ENCODE results near the gene LRRC36. TPM values are rescaled to one million over a fixed set of nuclear protein-coding genes. Genes with fewer than 3 reads are reported as not detected.
"Not testable (repeated sequence)": the region's sequence is repeated elsewhere in the genome, so short reads cannot be mapped to it uniquely, and the experiment has no call there.

LRRC36 gene
- total RNA-seq, 1 experiment from 2014 or later, result not detected

DNA sequence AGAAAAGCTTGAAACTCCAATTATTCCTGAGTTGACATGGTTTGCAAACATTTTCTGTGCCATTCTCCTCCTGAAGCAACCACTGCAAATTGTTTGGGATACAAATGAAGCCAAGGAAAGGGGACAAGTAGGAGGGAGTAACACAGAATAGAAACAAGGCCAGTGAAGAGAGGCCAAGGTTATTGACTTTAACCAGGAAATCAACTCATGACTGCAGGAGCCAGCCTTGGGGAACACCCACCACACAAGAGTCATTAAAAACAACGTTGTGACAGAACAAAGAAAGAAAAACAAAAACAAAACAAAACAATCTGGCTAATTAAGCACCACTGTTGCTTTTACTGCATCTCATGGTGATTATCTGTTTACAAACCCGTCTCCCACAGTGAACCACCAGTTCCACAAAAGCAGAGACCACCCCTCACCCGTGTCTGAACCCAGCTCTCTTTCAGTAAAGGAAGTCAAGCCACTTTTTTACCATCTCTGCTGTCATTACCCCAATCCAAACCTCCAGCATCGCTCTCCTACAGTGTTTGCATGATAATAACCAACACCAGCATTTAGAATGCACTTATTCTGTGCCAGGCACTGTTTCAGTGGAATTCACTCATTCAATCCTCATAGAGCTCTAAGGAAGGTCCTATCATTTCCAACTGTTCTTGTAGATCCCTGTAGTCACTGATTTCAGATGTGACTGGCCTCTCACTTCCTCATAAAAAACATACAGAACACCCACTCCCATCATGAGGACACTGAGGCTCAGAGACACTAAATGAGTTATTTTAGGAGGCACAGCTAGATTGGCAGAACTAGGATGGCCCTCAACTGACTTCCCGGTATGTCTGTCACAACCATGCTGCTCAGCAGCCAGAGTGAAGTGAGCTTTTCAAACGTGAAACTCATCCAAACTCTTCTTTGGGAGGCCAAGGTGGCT lies 87.6 kb downstream of the LRRC36 start:
- H3K9ac ChIP-seq (ENCODE audit: low read length), result no peak overlapping the region
- DNase-seq, result no peak
- H3K27me3 ChIP-seq (ENCODE audit: low read length), result no peaks in the 10 kb centered on the region
- no peak overlapping the region for H3K4me2 ChIP-seq (ENCODE audit: low read depth, low read length, poor library complexity, severe bottlenecking)
- no peak overlapping the region for H3K27ac ChIP-seq (ENCODE audit: low read length)
- H3K4me1 ChIP-seq (ENCODE audit: low read length), result no peaks in the 10 kb centered on the region
- H3K79me2 ChIP-seq (ENCODE audit: low read length), result no peaks in the 10 kb centered on the region
- no peaks in the 10 kb centered on the region for H3K9me3 ChIP-seq (ENCODE audit: low read length)
- H4K20me1 ChIP-seq (ENCODE audit: insufficient read depth, low read depth, low read length), result no peaks in the 10 kb centered on the region
- H3K4me3 ChIP-seq (ENCODE audit: low read length), result no peak overlapping the region
- H2AFZ ChIP-seq (ENCODE audit: low read length), result no peak overlapping the region
- H3K36me3 ChIP-seq (ENCODE audit: insufficient read depth, low read length), result no peaks in the 10 kb centered on the region
- no peaks in the 10 kb centered on the region for H3K9me2 ChIP-seq (replicated peaks; ENCODE audit: insufficient read depth, low read length)

DNA sequence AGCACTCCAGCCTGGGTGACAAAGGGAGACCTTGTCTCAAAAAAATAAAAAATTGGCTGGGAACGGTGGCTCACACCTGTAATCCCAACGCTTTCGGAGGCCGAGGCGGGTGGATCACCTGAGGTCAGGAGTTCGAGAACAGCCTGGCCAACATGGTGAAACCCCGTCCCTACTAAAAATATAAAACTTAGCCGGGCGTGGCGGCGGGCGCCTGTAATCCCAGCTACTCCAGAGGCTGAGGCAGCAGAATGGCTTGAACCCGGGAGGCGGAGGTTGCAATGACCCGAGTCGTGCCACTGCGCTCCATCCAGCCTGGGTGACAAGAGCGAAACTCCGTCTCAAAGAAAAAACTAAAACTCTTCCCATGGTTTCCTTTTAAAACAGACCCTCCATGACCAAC lies 88.8 kb downstream of the LRRC36 start:
- H3K27ac ChIP-seq (ENCODE audit: low read length); H3K4me3 ChIP-seq (ENCODE audit: low read length); H3K9me2 ChIP-seq (replicated peaks; ENCODE audit: insufficient read depth, low read length); H4K20me1 ChIP-seq (ENCODE audit: insufficient read depth, low read depth, low read length); H3K4me1 ChIP-seq (ENCODE audit: low read length); DNase-seq; H3K27me3 ChIP-seq (ENCODE audit: low read length); H3K36me3 ChIP-seq (ENCODE audit: insufficient read depth, low read length); H3K9me3 ChIP-seq (ENCODE audit: low read length); H3K79me2 ChIP-seq (ENCODE audit: low read length); H2AFZ ChIP-seq (ENCODE audit: low read length); H3K4me2 ChIP-seq (ENCODE audit: low read depth, low read length, poor library complexity, severe bottlenecking); H3K9ac ChIP-seq (ENCODE audit: low read length): not testable (repeated sequence)

DNA sequence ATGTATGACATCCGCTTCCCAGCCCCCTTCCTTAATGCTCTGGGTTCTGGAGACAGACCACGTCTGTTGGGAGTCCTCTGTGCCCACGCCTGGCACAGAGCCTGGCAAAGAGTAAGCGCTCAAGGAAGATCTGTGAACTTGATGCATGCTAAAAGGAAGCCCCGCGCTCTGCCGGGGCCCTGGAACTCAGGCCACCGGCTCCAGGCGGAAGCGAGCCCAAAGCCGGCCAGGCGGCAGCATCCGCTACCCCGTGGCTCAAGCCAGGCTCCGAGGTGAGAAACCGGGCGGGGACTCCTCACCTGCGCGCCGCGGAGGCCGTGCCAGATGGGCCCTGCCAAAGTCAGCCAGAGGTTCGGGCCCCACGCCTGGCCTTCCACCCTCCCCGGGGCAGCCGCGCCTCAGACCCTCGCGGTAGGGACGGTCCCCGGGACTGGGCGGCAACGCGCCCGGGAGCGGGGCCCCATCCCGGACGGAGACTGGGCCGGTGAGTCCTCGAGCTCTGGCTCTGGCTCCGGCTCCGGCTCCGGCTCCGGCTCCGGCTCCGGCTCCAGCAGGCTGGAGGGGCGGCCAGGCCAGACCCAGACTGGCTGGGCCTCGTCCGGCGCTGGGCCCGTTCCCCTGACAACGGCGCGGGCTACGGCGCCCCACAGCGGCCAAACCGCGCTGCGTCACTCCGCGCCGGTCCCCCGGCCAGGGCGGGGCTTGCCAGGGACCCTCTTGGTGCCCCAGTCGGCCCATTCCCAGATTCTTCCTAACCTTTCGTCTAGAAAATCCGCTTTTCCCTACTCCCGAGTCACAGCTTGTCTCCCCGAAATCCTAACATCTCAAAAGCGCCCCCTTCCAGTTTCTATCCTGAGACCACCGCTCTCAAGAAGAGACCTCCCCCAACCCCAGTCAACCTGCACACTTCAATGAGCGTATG lies 89.5 kb downstream of the LRRC36 start, which contains the start of gene ZDHHC1:
TSS of gene ZDHHC1 (minus strand) at position 606 of the 922 bp plus-strand sequence. CDS start 8,702 bp downstream, outside the sequence.
- H3K4me1 ChIP-seq (ENCODE audit: low read length), result no peaks in the 10 kb centered on the region
- no peak within 1 kb of the TSS for H3K9ac ChIP-seq (ENCODE audit: low read length)
- no peaks in the 10 kb centered on the region for H3K9me2 ChIP-seq (replicated peaks; ENCODE audit: insufficient read depth, low read length)
- H3K79me2 ChIP-seq (ENCODE audit: low read length), result no peaks in the 10 kb centered on the region
- H3K36me3 ChIP-seq (ENCODE audit: insufficient read depth, low read length), result no peaks in the 10 kb centered on the region
- no peak within 1 kb of the TSS for H3K4me2 ChIP-seq (ENCODE audit: low read depth, low read length, poor library complexity, severe bottlenecking)
- no peak within 1 kb of the TSS for H3K27ac ChIP-seq (ENCODE audit: low read length)
- no peaks in the 10 kb centered on the region for H3K27me3 ChIP-seq (ENCODE audit: low read length)
- H3K4me3 ChIP-seq (ENCODE audit: low read length), result no peak within 1 kb of the TSS
- H4K20me1 ChIP-seq (ENCODE audit: insufficient read depth, low read depth, low read length), result no peaks in the 10 kb centered on the region
- H3K9me3 ChIP-seq (ENCODE audit: low read length), result no peaks in the 10 kb centered on the region
- no peak within 1 kb of the TSS for H2AFZ ChIP-seq (ENCODE audit: low read length)
- DNase-seq, result no peak

DNA sequence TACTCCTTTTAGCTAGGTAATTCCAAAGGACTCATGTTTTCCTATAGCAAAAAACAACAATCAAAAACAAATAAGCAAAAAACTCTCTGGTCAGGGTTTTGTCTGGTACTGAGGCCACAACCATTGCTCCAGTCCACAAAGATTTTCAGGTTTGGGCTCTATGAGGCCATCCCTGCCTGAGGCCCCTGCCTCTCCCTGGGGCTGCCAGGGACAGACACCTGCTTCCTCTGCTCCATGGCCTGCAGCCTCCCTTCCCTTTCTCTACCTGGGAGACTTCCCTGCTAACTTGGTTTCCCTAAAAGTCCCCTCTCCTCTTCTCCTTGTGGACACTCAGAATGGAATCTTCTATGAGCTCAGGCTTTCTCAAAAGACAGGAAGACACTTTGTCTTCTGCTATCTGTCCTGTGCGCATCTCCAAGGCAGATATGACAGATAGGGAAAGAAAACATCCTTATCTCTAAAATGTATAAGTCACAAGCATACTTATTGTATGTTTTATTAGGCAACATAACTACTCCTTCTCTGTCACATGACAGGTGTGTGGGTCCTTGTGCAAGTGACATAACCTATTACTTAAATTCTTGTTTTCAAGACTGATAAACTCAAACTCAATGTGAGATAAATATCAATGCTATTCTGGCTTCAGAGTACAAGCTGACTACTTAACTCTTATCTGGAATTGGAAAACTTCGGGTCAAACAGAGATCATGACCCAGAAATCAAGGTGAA lies 90.9 kb downstream of the LRRC36 start:
- H3K4me2 ChIP-seq (ENCODE audit: low read depth, low read length, poor library complexity, severe bottlenecking), result no peak overlapping the region
- H3K9ac ChIP-seq (ENCODE audit: low read length), result no peak overlapping the region
- no peaks in the 10 kb centered on the region for H4K20me1 ChIP-seq (ENCODE audit: insufficient read depth, low read depth, low read length)
- no peak overlapping the region for H2AFZ ChIP-seq (ENCODE audit: low read length)
- H3K27ac ChIP-seq (ENCODE audit: low read length), result no peak overlapping the region
- H3K4me1 ChIP-seq (ENCODE audit: low read length), result no peaks in the 10 kb centered on the region
- H3K79me2 ChIP-seq (ENCODE audit: low read length), result no peaks in the 10 kb centered on the region
- no peak overlapping the region for H3K4me3 ChIP-seq (ENCODE audit: low read length)
- DNase-seq, result no peak
- no peaks in the 10 kb centered on the region for H3K9me2 ChIP-seq (replicated peaks; ENCODE audit: insufficient read depth, low read length)
- no peaks in the 10 kb centered on the region for H3K36me3 ChIP-seq (ENCODE audit: insufficient read depth, low read length)
- H3K27me3 ChIP-seq (ENCODE audit: low read length), result no peaks in the 10 kb centered on the region
- no peaks in the 10 kb centered on the region for H3K9me3 ChIP-seq (ENCODE audit: low read length)

DNA sequence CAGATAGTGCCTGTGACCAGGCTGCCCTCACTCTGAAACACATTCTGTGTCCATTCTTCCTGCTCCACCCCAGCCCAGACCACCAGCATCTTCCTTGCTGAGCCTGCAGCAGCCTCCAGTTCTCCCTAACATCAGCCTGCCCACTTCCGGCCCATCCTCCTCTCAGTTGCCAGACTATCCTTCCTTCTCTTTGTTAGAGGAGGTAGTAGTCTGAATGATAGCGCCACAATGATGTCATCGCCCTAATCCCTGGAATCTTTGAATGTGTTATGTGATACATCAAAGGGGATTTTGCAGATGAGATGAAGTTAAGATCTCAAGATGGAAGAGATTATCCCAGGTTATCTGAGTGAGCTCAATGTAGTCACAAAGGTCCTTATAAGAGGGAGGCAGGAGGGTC lies 92.9 kb downstream of the LRRC36 start:
- Histone ChIP-seq H3K27ac (ENCODE audit: low read length) (no peak overlapping the region), H3K27me3 (ENCODE audit: low read length) (no peaks in the 10 kb centered on the region), H3K9ac (ENCODE audit: low read length) (no peak overlapping the region), H4K20me1 (ENCODE audit: insufficient read depth, low read depth, low read length) (no peaks in the 10 kb centered on the region), H3K79me2 (ENCODE audit: low read length) (no peaks in the 10 kb centered on the region), H3K9me3 (ENCODE audit: low read length) (no peaks in the 10 kb centered on the region), H3K36me3 (ENCODE audit: insufficient read depth, low read length) (no peaks in the 10 kb centered on the region), H2AFZ (ENCODE audit: low read length) (no peak overlapping the region), H3K4me3 (ENCODE audit: low read length) (no peak overlapping the region), H3K4me2 (ENCODE audit: low read depth, low read length, poor library complexity, severe bottlenecking) (no peak overlapping the region), H3K4me1 (ENCODE audit: low read length) (peaks cover 6% of the 10 kb centered on the region), H3K9me2 (replicated peaks; ENCODE audit: insufficient read depth, low read length) (no peaks in the 10 kb centered on the region)
- DNase-seq, result no peak

DNA sequence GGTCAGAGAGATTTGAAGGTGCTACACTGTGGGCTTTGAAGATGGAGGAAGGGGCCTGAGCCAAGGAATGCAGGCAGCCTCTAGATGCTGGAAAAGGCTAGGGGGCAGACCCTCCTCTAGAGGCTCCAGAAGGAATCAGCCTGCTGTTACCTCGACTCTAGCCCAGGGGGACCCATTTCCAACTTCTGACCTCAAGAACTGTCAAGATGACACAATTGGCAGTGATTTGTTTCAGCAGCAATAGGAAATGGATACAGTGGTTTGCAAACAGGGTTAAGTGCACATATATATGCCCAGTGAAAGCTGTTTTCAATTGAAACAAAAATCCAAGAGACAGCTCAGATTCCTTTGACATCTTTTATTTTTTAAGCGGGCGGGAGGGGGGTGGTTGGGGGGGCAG lies 93.3 kb downstream of the LRRC36 start:
- H3K27ac ChIP-seq (ENCODE audit: low read length), result no peak overlapping the region
- H3K4me1 ChIP-seq (ENCODE audit: low read length), result peaks cover 11% of the 10 kb centered on the region
- no peak overlapping the region for H3K4me3 ChIP-seq (ENCODE audit: low read length)
- H3K9me3 ChIP-seq (ENCODE audit: low read length), result no peaks in the 10 kb centered on the region
- H3K9ac ChIP-seq (ENCODE audit: low read length), result no peak overlapping the region
- DNase-seq, result no peak
- no peaks in the 10 kb centered on the region for H3K27me3 ChIP-seq (ENCODE audit: low read length)
- H2AFZ ChIP-seq (ENCODE audit: low read length), result no peak overlapping the region
- no peaks in the 10 kb centered on the region for H4K20me1 ChIP-seq (ENCODE audit: insufficient read depth, low read depth, low read length)
- no peaks in the 10 kb centered on the region for H3K36me3 ChIP-seq (ENCODE audit: insufficient read depth, low read length)
- no peak overlapping the region for H3K4me2 ChIP-seq (ENCODE audit: low read depth, low read length, poor library complexity, severe bottlenecking)
- H3K79me2 ChIP-seq (ENCODE audit: low read length), result no peaks in the 10 kb centered on the region
- no peaks in the 10 kb centered on the region for H3K9me2 ChIP-seq (replicated peaks; ENCODE audit: insufficient read depth, low read length)

DNA sequence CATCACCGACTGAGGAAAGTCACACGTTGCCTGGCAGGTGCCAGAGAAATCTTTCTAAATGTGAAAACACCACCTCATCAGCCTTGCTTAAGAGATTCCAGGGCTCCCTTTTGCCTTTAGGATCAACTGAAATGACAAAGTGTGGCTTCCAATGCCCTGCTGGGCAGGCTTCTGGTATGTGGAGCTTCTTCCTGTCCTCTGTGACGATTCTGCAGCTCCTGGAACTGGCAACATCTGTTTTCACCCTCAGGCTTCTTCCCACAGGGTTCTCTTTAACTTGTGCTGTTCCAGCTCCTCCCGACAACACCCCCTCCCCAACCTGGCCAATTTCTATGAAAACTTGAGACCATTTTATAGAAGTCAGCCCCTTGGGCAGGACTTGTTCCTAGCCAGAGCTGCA lies 94.4 kb downstream of the LRRC36 start:
- no peak overlapping the region for H2AFZ ChIP-seq (ENCODE audit: low read length)
- no peaks in the 10 kb centered on the region for H3K27me3 ChIP-seq (ENCODE audit: low read length)
- H3K36me3 ChIP-seq (ENCODE audit: insufficient read depth, low read length), result no peaks in the 10 kb centered on the region
- no peaks in the 10 kb centered on the region for H3K9me3 ChIP-seq (ENCODE audit: low read length)
- H3K9me2 ChIP-seq (replicated peaks; ENCODE audit: insufficient read depth, low read length), result no peaks in the 10 kb centered on the region
- no peaks in the 10 kb centered on the region for H4K20me1 ChIP-seq (ENCODE audit: insufficient read depth, low read depth, low read length)
- H3K4me3 ChIP-seq (ENCODE audit: low read length), result no peak overlapping the region
- H3K4me2 ChIP-seq (ENCODE audit: low read depth, low read length, poor library complexity, severe bottlenecking), result no peak overlapping the region
- peaks cover 17% of the 10 kb centered on the region for H3K4me1 ChIP-seq (ENCODE audit: low read length)
- no peak overlapping the region for H3K9ac ChIP-seq (ENCODE audit: low read length)
- no peak overlapping the region for H3K27ac ChIP-seq (ENCODE audit: low read length)
- no peak for DNase-seq
- no peaks in the 10 kb centered on the region for H3K79me2 ChIP-seq (ENCODE audit: low read length)
